ENCODE data around the gene GUK1. TPM values are rescaled to one million over a fixed set of nuclear protein-coding genes. Genes with fewer than 3 reads are reported as not detected.
A peak's percentile ranks its signal among the peaks of the same experiment; 100 is the strongest.

GUK1 gene
- total and polyA plus RNA-seq, 2 experiments from 2014 or later, result 324 to 554 TPM

GRCh38 chr1:228102791-228103620 is 37.1 kb upstream of the GUK1 start, which contains the start of gene C1orf35:
TSS of gene C1orf35 (minus strand) at chr1:228103325. CDS start at chr1:228103227, 98 bp downstream.
- no peaks in the 10 kb centered on the region for H3K27me3 ChIP-seq (replicated peaks; ENCODE audit: insufficient read depth)
- no peaks in the 10 kb centered on the region for H3K9me3 ChIP-seq (ENCODE audit: low read depth)
- no peaks in the 10 kb centered on the region; the same call in 1 of the 2 replicates for H4K20me1 ChIP-seq (ENCODE audit: insufficient read depth)
- no peaks in the 10 kb centered on the region for H3K9me2 ChIP-seq (ENCODE audit: insufficient read depth)
- H3K27ac ChIP-seq, result peak within 1 kb of the TSS; percentile 75
- TF ChIP-seq EZH2phosphoT487 (IDR thresholded peaks at IDR 0.05; ENCODE audit: insufficient read depth, low read depth), result no peak
- TF ChIP-seq EZH2 (IDR thresholded peaks at IDR 0.05; ENCODE audit: insufficient read depth, poor library complexity, severe bottlenecking), result no peak
- peaks cover 56% of the 10 kb centered on the region for H3K79me2 ChIP-seq (ENCODE audit: insufficient read depth)
- in situ Hi-C loops (cut with MboI), result no loop called here
- H3K4me1 ChIP-seq (ENCODE audit: insufficient read depth), result peaks cover 9% of the 10 kb centered on the region
- peak within 1 kb of the TSS; percentile 83 for H3K4me2 ChIP-seq (ENCODE audit: unreplicated experiment)
- peak within 1 kb of the TSS; percentile 88 for H3K4me3 ChIP-seq
- peak within 1 kb of the TSS; percentile 95 for H2AFZ ChIP-seq
- H3F3A ChIP-seq (ENCODE audit: insufficient read depth), result peaks cover 32% of the 10 kb centered on the region
- H3K9ac ChIP-seq, result peak within 1 kb of the TSS; percentile 86
- 1% methylated on average over 58 to 83 of the region's 104 CpGs for WGBS, 2 experiments (ENCODE audit: low coverage in 1 of 2, low lambda C conversion rate in 2 of 2, missing lambda C conversion rate in 2 of 2)
- DNase-seq, result peak; percentile 99
- peaks cover 16% of the 10 kb centered on the region; the same call in 1 of the 2 replicates for H3K36me3 ChIP-seq (ENCODE audit: low read depth)

- DNase-seq, result peak; percentile 51
- Histone ChIP-seq H3K4me1 (ENCODE audit: insufficient read depth) (peaks cover 13% of the 10 kb centered on the region), H3K27ac (0 out of 2 replicates have a peak overlapping the region, but pooled peaks have one; percentile 1), H3F3A (ENCODE audit: insufficient read depth) (peaks cover 15% of the 10 kb centered on the region), H3K4me3 (no peak overlapping the region), H3K9me3 (ENCODE audit: low read depth) (no peaks in the 10 kb centered on the region), H3K4me2 (ENCODE audit: unreplicated experiment) (no peak overlapping the region), H2AFZ (no peak overlapping the region), H3K9ac (no peak overlapping the region), H3K36me3 (ENCODE audit: low read depth) (no peaks in the 10 kb centered on the region; the same call in 1 of the 2 replicates), H3K27me3 (replicated peaks; ENCODE audit: insufficient read depth) (no peaks in the 10 kb centered on the region), H3K79me2 (ENCODE audit: insufficient read depth) (peaks cover 50% of the 10 kb centered on the region), H3K9me2 (ENCODE audit: insufficient read depth) (no peaks in the 10 kb centered on the region), H4K20me1 (ENCODE audit: insufficient read depth) (no peaks in the 10 kb centered on the region)
- TF ChIP-seq EZH2 (IDR thresholded peaks at IDR 0.05; ENCODE audit: insufficient read depth, poor library complexity, severe bottlenecking), result no peak
- TF ChIP-seq EZH2phosphoT487 (IDR thresholded peaks at IDR 0.05; ENCODE audit: insufficient read depth, low read depth), result no peak
- WGBS, 2 experiments (ENCODE audit: low coverage in 1 of 2, low lambda C conversion rate in 2 of 2, missing lambda C conversion rate in 2 of 2), result 25% methylated on average over 7 of the region's 7 CpGs
- in situ Hi-C loops (cut with MboI), result no loop called here
Measured at GRCh38 chr1:228104526-228105269, 35.4 kb upstream of the GUK1 start.

GRCh38 chr1:228105270-228105995 is 34.6 kb upstream of the GUK1 start:
- peaks cover 45% of the 10 kb centered on the region for H3K79me2 ChIP-seq (ENCODE audit: insufficient read depth)
- 60 to 61% methylated on average over 9 of the region's 9 CpGs for WGBS, 2 experiments (ENCODE audit: low coverage in 1 of 2, low lambda C conversion rate in 2 of 2, missing lambda C conversion rate in 2 of 2)
- H4K20me1 ChIP-seq (ENCODE audit: insufficient read depth), result no peaks in the 10 kb centered on the region
- H3K4me2 ChIP-seq (ENCODE audit: unreplicated experiment), result no peak overlapping the region
- no peaks in the 10 kb centered on the region for H3K9me2 ChIP-seq (ENCODE audit: insufficient read depth)
- peaks cover 10% of the 10 kb centered on the region for H3F3A ChIP-seq (ENCODE audit: insufficient read depth)
- no peaks in the 10 kb centered on the region for H3K27me3 ChIP-seq (replicated peaks; ENCODE audit: insufficient read depth)
- TF ChIP-seq EZH2phosphoT487 (IDR thresholded peaks at IDR 0.05; ENCODE audit: insufficient read depth, low read depth) (no peak), EZH2 (IDR thresholded peaks at IDR 0.05; ENCODE audit: insufficient read depth, poor library complexity, severe bottlenecking) (no peak)
- no peak for DNase-seq
- no peak overlapping the region for H3K9ac ChIP-seq
- no peaks in the 10 kb centered on the region for H3K9me3 ChIP-seq (ENCODE audit: low read depth)
- H3K27ac ChIP-seq, result no peak overlapping the region
- in situ Hi-C loops (cut with MboI), result no loop called here
- H3K36me3 ChIP-seq (ENCODE audit: low read depth), result no peaks in the 10 kb centered on the region; the same call in 1 of the 2 replicates
- H3K4me1 ChIP-seq (ENCODE audit: insufficient read depth), result peaks cover 13% of the 10 kb centered on the region
- no peak overlapping the region for H2AFZ ChIP-seq
- no peak overlapping the region for H3K4me3 ChIP-seq

Measured in GM23248 (cell line).